CD4-positive, alpha-beta T cell (primary cell): Measurements from ENCODE around the gene RAI1. TPM values are rescaled to one million over a fixed set of nuclear protein-coding genes. Genes with fewer than 3 reads are reported as not detected.

Experiments used
- ATAC-seq: fragments of 200-7000 bp; cut with Tn5 transposase; one replicate; pipeline ENCODE4 v1.10.0; 2022; ENCODE audit warnings: mild to moderate bottlenecking; ENCODE audit not compliant: poor library complexity
- CTCF ChIA-PET: fragments of 350-600 bp; sonication (Branson Sonifier 250); formaldehyde crosslinking; loops from one replicate; lab custom pipeline; 2021; ENCODE audit warnings: antibody characterized with exemption, inconsistent platforms; lab: Charles Lee
- POLR2A ChIA-PET: fragments of 350-600 bp; sonication (Branson Sonifier 250); formaldehyde crosslinking; loops from one replicate; lab custom pipeline; 2021; ENCODE audit warnings: antibody characterized with exemption, inconsistent platforms; lab: Charles Lee
- DNase-seq, 14 experiments: peaks; one replicate each; pipeline ENCODE4 v3.0.0-alpha.2; 2013 to 2020; ENCODE audit warnings: mixed read lengths in 2 of 14
- H3K27ac ChIP-seq, 2 donors: one replicate each; pipeline versions ENCODE4 v1.5.1 to v1.7.0; 2013; ENCODE audit warnings: low read length in 2 of 2, low read depth in 1 of 2, mild to moderate bottlenecking in 1 of 2
- H3K27me3 ChIP-seq, 2 experiments: 1 replicate in 1 of 2; 2 replicates in 1 of 2; pipeline versions ENCODE4 v1.6.1 to v1.7.0; 2013; ENCODE audit warnings: low read length in 2 of 2, control low read depth in 1 of 2, mild to moderate bottlenecking in 1 of 2, moderate library complexity in 1 of 2; ENCODE audit not compliant: insufficient read depth in 2 of 2, control insufficient read depth in 1 of 2
- H3K36me3 ChIP-seq: one replicate; pipeline ENCODE4 v1.6.1; 2013; ENCODE audit warnings: low read length, control low read depth; ENCODE audit not compliant: insufficient read depth
- H3K4me1 ChIP-seq: one replicate; pipeline ENCODE4 v1.6.1; 2013; ENCODE audit warnings: low read length, control low read depth; ENCODE audit not compliant: insufficient read depth
- H3K4me3 ChIP-seq: one replicate; pipeline ENCODE4 v1.5.1; 2013; ENCODE audit warnings: mild to moderate bottlenecking, low read length, moderate library complexity
- H3K9me3 ChIP-seq, 2 experiments: 1 replicate in 1 of 2; 2 replicates in 1 of 2; pipeline versions ENCODE4 v1.6.1 to v1.7.0; 2013; ENCODE audit warnings: low read length in 2 of 2, mild to moderate bottlenecking in 2 of 2, control low read depth in 1 of 2, moderate library complexity in 1 of 2; ENCODE audit not compliant: control insufficient read depth in 1 of 2, insufficient read depth in 1 of 2
- H3K27ac Mint-ChIP-seq: one replicate; pipeline ENCODE4 v1.8.0; 2020; ENCODE audit warnings: mixed read lengths
- H3K27me3 Mint-ChIP-seq: one replicate; pipeline ENCODE4 v1.8.0; 2021; ENCODE audit warnings: mixed read lengths
- H3K36me3 Mint-ChIP-seq: one replicate; pipeline ENCODE4 v1.8.0; 2021; ENCODE audit warnings: low read depth, mixed read lengths
- H3K4me1 Mint-ChIP-seq: one replicate; pipeline ENCODE4 v1.8.0; 2021; ENCODE audit warnings: low read depth, mixed read lengths
- H3K4me3 Mint-ChIP-seq: one replicate; pipeline ENCODE4 v1.8.0; 2020; ENCODE audit warnings: mild to moderate bottlenecking, mixed read lengths
- H3K9me3 Mint-ChIP-seq: one replicate; pipeline ENCODE4 v1.8.0; 2020; ENCODE audit warnings: mixed read lengths
- intact Hi-C, 2 experiments: fragments of 100-400 bp; cut with DNase I in 1 of 2; cut with micrococcal nuclease in 1 of 2; formaldehyde crosslinking; loops; one replicate each; pipeline versions ENCODE4 v1.15.1 to v1.9.0; 2023 to 2025; cut with DNase I, micrococcal nuclease
- total RNA-seq, 174 experiments: library from RNA in 2 of 174; stranded (reverse) in 2 of 174; gene quantifications; one replicate each; pipeline ENCODE4 v1.2.3 and lab custom pipeline; 2021 to 2026
- TF ChIP-seq, protein P1 (sequence below): fragments of 200-600 bp; IDR thresholded peaks from one replicate; pipeline ENCODE4 v1.8.0; 2022; ENCODE audit warnings: antibody characterized with exemption, mild to moderate bottlenecking

Gene RAI1
- total RNA-seq, 2 experiments from 2014 or later: 19.3 to 25.2 TPM

DNA sequence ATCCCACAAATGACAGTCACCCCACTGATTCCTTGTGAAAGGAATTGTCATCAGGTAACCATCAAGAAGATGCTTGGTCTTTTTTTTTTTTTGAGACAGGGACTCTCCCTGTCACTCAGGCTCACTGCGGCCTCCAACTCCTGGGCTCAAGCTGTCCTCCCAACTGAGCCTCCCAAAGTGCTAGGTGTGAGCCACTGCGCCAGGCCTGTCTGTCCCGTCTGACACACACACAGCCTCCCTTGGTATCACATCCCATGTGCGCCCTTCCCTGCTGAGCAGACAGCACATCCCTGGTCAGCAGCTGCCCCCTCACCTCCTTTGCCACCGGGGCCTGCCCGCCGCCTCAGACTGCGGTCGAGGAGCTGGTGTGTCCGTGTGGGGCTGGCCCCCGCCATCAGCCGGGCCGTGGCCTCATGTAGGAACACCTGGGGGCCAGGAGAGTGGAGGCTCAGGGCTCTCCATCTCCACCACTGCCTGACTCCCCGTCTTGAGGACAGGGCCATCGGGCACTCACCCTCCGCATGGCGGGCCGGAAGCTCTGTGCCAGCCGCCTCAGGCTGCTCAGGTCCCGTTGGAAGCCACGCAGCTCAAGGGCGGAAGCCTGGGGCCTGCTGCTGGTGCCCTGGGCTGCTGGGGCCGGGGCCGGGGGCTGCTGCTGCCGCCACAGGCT lies 131.9 kb downstream of the RAI1 start:
- Mint-ChIP-seq H3K4me1 (peaks cover 8% of the 10 kb centered on the region), H3K27ac (no peak overlapping the region), H3K36me3 (peaks cover 57% of the 10 kb centered on the region), H3K27me3 (no peaks in the 10 kb centered on the region), H3K9me3 (no peaks in the 10 kb centered on the region), H3K4me3 (no peak overlapping the region)
- intact Hi-C loops: loop anchor here (2.0 to 5.0 kb wide), 3 partner anchors 24 to 220 kb away; partner anchors contain the start of gene SREBF1 (in 1 of the 2)
- no peak overlapping the region for H3K4me3 ChIP-seq
- no peaks in the 10 kb centered on the region for H3K9me3 ChIP-seq
- ChIA-PET POLR2A (interaction anchor here (1.4 to 2.2 kb wide), 3 partner anchors 36 to 221 kb away, joined by 4 to 8 read pairs (median 5); no protein-coding TSS in a partner anchor), CTCF (interaction anchor here (0.6 to 3.5 kb wide), 8 partner anchors 23 to 106 kb away, joined by 3 to 27 read pairs (median 4); partner anchors contain the start of gene SREBF1)
- ATAC-seq (no peak), DNase-seq (no peak)
- H3K27me3 ChIP-seq: no peaks in the 10 kb centered on the region
- H3K27ac ChIP-seq: no peak overlapping the region
- peaks cover 9% of the 10 kb centered on the region for H3K4me1 ChIP-seq
- H3K36me3 ChIP-seq: peaks cover 51% of the 10 kb centered on the region
- TF ChIP-seq, protein P1, sequence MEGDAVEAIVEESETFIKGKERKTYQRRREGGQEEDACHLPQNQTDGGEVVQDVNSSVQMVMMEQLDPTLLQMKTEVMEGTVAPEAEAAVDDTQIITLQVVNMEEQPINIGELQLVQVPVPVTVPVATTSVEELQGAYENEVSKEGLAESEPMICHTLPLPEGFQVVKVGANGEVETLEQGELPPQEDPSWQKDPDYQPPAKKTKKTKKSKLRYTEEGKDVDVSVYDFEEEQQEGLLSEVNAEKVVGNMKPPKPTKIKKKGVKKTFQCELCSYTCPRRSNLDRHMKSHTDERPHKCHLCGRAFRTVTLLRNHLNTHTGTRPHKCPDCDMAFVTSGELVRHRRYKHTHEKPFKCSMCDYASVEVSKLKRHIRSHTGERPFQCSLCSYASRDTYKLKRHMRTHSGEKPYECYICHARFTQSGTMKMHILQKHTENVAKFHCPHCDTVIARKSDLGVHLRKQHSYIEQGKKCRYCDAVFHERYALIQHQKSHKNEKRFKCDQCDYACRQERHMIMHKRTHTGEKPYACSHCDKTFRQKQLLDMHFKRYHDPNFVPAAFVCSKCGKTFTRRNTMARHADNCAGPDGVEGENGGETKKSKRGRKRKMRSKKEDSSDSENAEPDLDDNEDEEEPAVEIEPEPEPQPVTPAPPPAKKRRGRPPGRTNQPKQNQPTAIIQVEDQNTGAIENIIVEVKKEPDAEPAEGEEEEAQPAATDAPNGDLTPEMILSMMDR: no peak

DNA sequence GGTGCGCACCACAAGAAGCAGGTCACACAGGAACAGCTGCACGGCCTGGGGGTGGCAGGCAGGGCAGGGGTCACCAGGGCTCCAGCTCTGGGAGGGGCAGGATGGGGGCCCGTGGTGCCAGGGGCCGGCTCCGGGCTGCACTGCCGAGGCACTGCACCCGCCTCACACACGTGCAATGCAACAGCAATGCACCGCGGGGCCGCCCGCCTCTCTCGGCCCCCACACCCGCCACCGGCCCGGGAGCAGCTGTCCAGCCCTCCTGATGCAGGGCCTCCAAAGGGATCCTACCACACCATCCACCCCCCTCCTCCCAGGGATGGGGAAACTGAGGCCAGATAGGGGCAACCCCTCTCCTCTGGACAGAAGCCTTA lies 132.5 kb downstream of the RAI1 start:
- H3K36me3 ChIP-seq: peaks cover 57% of the 10 kb centered on the region
- H3K27ac Mint-ChIP-seq: no peak overlapping the region
- intact Hi-C loops: loop anchor here (1.0 to 5.0 kb wide), 4 partner anchors 23 to 219 kb away; partner anchors contain the start of gene SREBF1 (in 1 of the 2)

More for the DNA sequence above, 132.5 kb downstream of the RAI1 start:
- ChIA-PET CTCF (interaction anchor here (2.6 to 3.5 kb wide), 2 partner anchors 36 to 46 kb away, joined by 9 to 27 read pairs; no protein-coding TSS in a partner anchor), POLR2A (interaction anchor here (1.4 to 2.0 kb wide), 2 partner anchors 23 to 220 kb away, joined by 5 read pairs; no protein-coding TSS in a partner anchor)
- H3K4me1 ChIP-seq: peaks cover 9% of the 10 kb centered on the region
- ATAC-seq (no peak), DNase-seq (no peak)
- no peaks in the 10 kb centered on the region for H3K9me3 Mint-ChIP-seq
- no peaks in the 10 kb centered on the region for H3K27me3 Mint-ChIP-seq
- H3K4me1 Mint-ChIP-seq: peaks cover 8% of the 10 kb centered on the region
- H3K27me3 ChIP-seq: no peaks in the 10 kb centered on the region
- no peaks in the 10 kb centered on the region for H3K9me3 ChIP-seq
- no peak overlapping the region for H3K4me3 ChIP-seq
- H3K36me3 Mint-ChIP-seq: peaks cover 60% of the 10 kb centered on the region
- no peak overlapping the region for H3K4me3 Mint-ChIP-seq
- TF ChIP-seq, protein P1: no peak
- no peak overlapping the region for H3K27ac ChIP-seq
